ENCODE data around the gene KIAA0513. TPM values are rescaled to one million over a fixed set of nuclear protein-coding genes. Genes with fewer than 3 reads are reported as not detected.

Gene KIAA0513
- total RNA-seq, 1 experiment from 2014 or later = 8.7 TPM

- no peak for TF ChIP-seq TCF7L2 (IDR thresholded peaks at IDR 0.05; ENCODE audit: low read depth, low read length)
- no peak for TF ChIP-seq CTCF (IDR thresholded peaks at IDR 0.05)
- no peak for TF ChIP-seq REST (IDR thresholded peaks at IDR 0.05; ENCODE audit: insufficient read depth in 1 of 2, low read depth in 2 of 2, low read length in 1 of 2)
- TF ChIP-seq POLR2AphosphoS5 (IDR thresholded peaks at IDR 0.05; ENCODE audit: low read depth, low read length) = no peak
- TF ChIP-seq SIN3A (IDR thresholded peaks at IDR 0.05; ENCODE audit: borderline replicate concordance, insufficient read depth, low read depth, low read length) = no peak
- intact Hi-C loops (cut with micrococcal nuclease; ENCODE audit: unreplicated experiment) = no loop called here
- DNase-seq (ENCODE audit: low read depth, low spot score) (no peak), ATAC-seq (no peak)
- Histone ChIP-seq H3K36me3 (ENCODE audit: control insufficient read depth, insufficient read depth, low read length) (peaks cover 4% of the 10 kb centered on the region; the same call in 1 of the 2 replicates), H3K27me3 (ENCODE audit: control insufficient read depth, insufficient read depth, low read length) (no peaks in the 10 kb centered on the region), H3K27ac (ENCODE audit: low read length) (no peak overlapping the region), H3K9me3 (ENCODE audit: control insufficient read depth, insufficient read depth, low read depth, low read length) (no peaks in the 10 kb centered on the region), H3K4me3 (ENCODE audit: low read depth in 2 of 2, low read length in 2 of 2) (peak overlapping the region in 1 of 2 experiments; percentile 75; a peak in 1 of 4 replicates), H3K4me1 (ENCODE audit: control insufficient read depth, insufficient read depth, low read length) (peaks cover 19% of the 10 kb centered on the region)
- POLR2A ChIA-PET = no interaction called here
- in situ Hi-C loops (cut with HindIII; ENCODE audit: low pct_unique_long_range_greater_than_20kb, low sequenced_read_pairs) = no loop called here
- CTCF ChIA-PET = no interaction called here
- BruUV-seq (replicated peaks) = TSS peak; percentile 54
Measured at GRCh38 chr16:85029408-85029784, 1.8 kb downstream of the KIAA0513 start.

- Histone ChIP-seq H3K9me3 (ENCODE audit: control insufficient read depth, insufficient read depth, low read depth, low read length) (no peaks in the 10 kb centered on the region), H3K4me3 (ENCODE audit: low read depth in 2 of 2, low read length in 2 of 2) (no peak overlapping the region), H3K27me3 (ENCODE audit: control insufficient read depth, insufficient read depth, low read length) (no peaks in the 10 kb centered on the region), H3K27ac (ENCODE audit: low read length) (no peak overlapping the region), H3K36me3 (ENCODE audit: control insufficient read depth, insufficient read depth, low read length) (peaks cover 4% of the 10 kb centered on the region; the same call in 1 of the 2 replicates), H3K4me1 (ENCODE audit: control insufficient read depth, insufficient read depth, low read length) (peaks cover 19% of the 10 kb centered on the region)
- intact Hi-C loops (cut with micrococcal nuclease; ENCODE audit: unreplicated experiment) (no loop called here), in situ Hi-C loops (cut with HindIII; ENCODE audit: low pct_unique_long_range_greater_than_20kb, low sequenced_read_pairs) (no loop called here)
- no peak for ATAC-seq
- TF ChIP-seq REST (IDR thresholded peaks at IDR 0.05; ENCODE audit: insufficient read depth in 1 of 2, low read depth in 2 of 2, low read length in 1 of 2) (no peak), TCF7L2 (IDR thresholded peaks at IDR 0.05; ENCODE audit: low read depth, low read length) (no peak), SIN3A (IDR thresholded peaks at IDR 0.05; ENCODE audit: borderline replicate concordance, insufficient read depth, low read depth, low read length) (no peak), CTCF (IDR thresholded peaks at IDR 0.05) (no peak), POLR2AphosphoS5 (IDR thresholded peaks at IDR 0.05; ENCODE audit: low read depth, low read length) (no peak)
- BruUV-seq (replicated peaks) = no TSS peak
- ChIA-PET POLR2A (no interaction called here), CTCF (no interaction called here)
- no peak for DNase-seq (ENCODE audit: low read depth, low spot score)
Measured at GRCh38 chr16:85029981-85030401, 2.4 kb downstream of the KIAA0513 start.
